ENCODE measurements around the gene LAPTM5. TPM values are rescaled to one million over a fixed set of nuclear protein-coding genes. Genes with fewer than 3 reads are reported as not detected.
A peak's percentile ranks its signal among the peaks of the same experiment; 100 is the strongest.
"Not testable (repeated sequence)": the region's sequence is repeated elsewhere in the genome, so short reads cannot be mapped to it uniquely, and the experiment has no call there.

The LAPTM5 gene
- total and polyA plus RNA-seq, 10 donors, result 419 to 747 (median 577) TPM

- Histone ChIP-seq H3K4me1 (peaks cover 0 to 33% (median 5%) of the 10 kb centered on the region in 6 donors), H3K27me3 (replicated peaks in 1 of 7) (no peaks in the 10 kb centered on the region), H3K9me3 (no peaks in the 10 kb centered on the region), H3K4me3 (no peak overlapping the region), H3K27ac (no peak overlapping the region), H3K36me3 (no peaks in the 10 kb centered on the region)
- no peak for TF ChIP-seq POLR2AphosphoS5 (IDR thresholded peaks at IDR 0.05)
- intact Hi-C loops (cut with DNase I; ENCODE audit: low total_unique reads), result no loop called here
- WGBS, 5 donors, result 80 to 93% (median 88%) methylated on average over 6 of the region's 6 CpGs
- no peak for DNase-seq
These were observed 13.4 kb upstream of the LAPTM5 start for GRCh38 chr1:30771005-30771404.

GRCh38 chr1:30770150-30770549, 12.6 kb upstream of the LAPTM5 start:
- Histone ChIP-seq H3K27me3 (replicated peaks in 1 of 7) (no peaks in the 10 kb centered on the region), H3K36me3 (no peaks in the 10 kb centered on the region), H3K27ac (no peak overlapping the region), H3K9me3 (no peaks in the 10 kb centered on the region), H3K4me1 (peaks cover 0 to 42% (median 5%) of the 10 kb centered on the region in 6 donors), H3K4me3 (no peak overlapping the region)
- DNase-seq, result peak; percentile 38
- intact Hi-C loops (cut with DNase I; ENCODE audit: low total_unique reads), result no loop called here
- no peak for TF ChIP-seq POLR2AphosphoS5 (IDR thresholded peaks at IDR 0.05)
- no peak for TF ChIP-seq CTCF (IDR thresholded peaks at IDR 0.05 in 8 of 11, conservative IDR thresholded peaks at IDR 0.05 in 3 of 11)
- TF ChIP-seq POLR2A (IDR thresholded peaks at IDR 0.05), result no peak
- WGBS, 5 donors, result 88 to 95% (median 94%) methylated on average over 7 to 10 of the region's 10 CpGs

- no peaks in the 10 kb centered on the region for H3K9me3 ChIP-seq
- H3K36me3 ChIP-seq, result no peaks in the 10 kb centered on the region
- intact Hi-C loops (cut with DNase I; ENCODE audit: low total_unique reads), result no loop called here
- 55 to 67% (median 60%) methylated on average over 17 to 20 of the region's 20 CpGs for WGBS, 5 donors
- no peak for TF ChIP-seq POLR2A (IDR thresholded peaks at IDR 0.05)
- TF ChIP-seq POLR2AphosphoS5 (IDR thresholded peaks at IDR 0.05), result peak; percentile 68 to 89 (median 80)
- H3K4me1 ChIP-seq, result peaks cover 0 to 37% (median 5%) of the 10 kb centered on the region in 6 donors
- H3K27me3 ChIP-seq (replicated peaks in 1 of 7), result no peaks in the 10 kb centered on the region
- H3K27ac ChIP-seq, result peak overlapping the region in 2 of 8 donors; percentile 5 to 46
- no peak overlapping the region for H3K4me3 ChIP-seq
- DNase-seq, result peak; percentile 79
These were observed 11.5 kb upstream of the LAPTM5 start for GRCh38 chr1:30768830-30769718.

- Histone ChIP-seq H3K9me3 (no peaks in the 10 kb centered on the region), H3K36me3 (no peaks in the 10 kb centered on the region), H3K27ac (peak overlapping the region in 2 of 8 donors; percentile 5 to 46), H3K27me3 (replicated peaks in 1 of 7) (no peaks in the 10 kb centered on the region), H3K4me3 (no peak overlapping the region), H3K4me1 (peaks cover 0 to 43% (median 10%) of the 10 kb centered on the region in 6 donors)
- intact Hi-C loops (cut with DNase I; ENCODE audit: low total_unique reads), result no loop called here
- no peak for TF ChIP-seq CTCF (IDR thresholded peaks at IDR 0.05 in 8 of 11, conservative IDR thresholded peaks at IDR 0.05 in 3 of 11)
- TF ChIP-seq POLR2A (IDR thresholded peaks at IDR 0.05), result no peak
- no peak for TF ChIP-seq POLR2AphosphoS5 (IDR thresholded peaks at IDR 0.05)
- 75 to 84% (median 77%) methylated on average over 9 of the region's 9 CpGs for WGBS, 5 donors
- peak; percentile 68 for DNase-seq
These were observed 10.7 kb upstream of the LAPTM5 start for GRCh38 chr1:30768159-30768829.

GRCh38 chr1:30766948-30767347, 9.4 kb upstream of the LAPTM5 start:
- H3K4me1 ChIP-seq, result peaks cover 7 to 56% (median 23%) of the 10 kb centered on the region in 6 donors
- H3K9me3 ChIP-seq; H3K27me3 ChIP-seq (replicated peaks in 1 of 7); H3K4me3 ChIP-seq; H3K27ac ChIP-seq; H3K36me3 ChIP-seq; intact Hi-C loops (cut with DNase I; ENCODE audit: low total_unique reads); DNase-seq: not testable (repeated sequence)
- 94 to 98% (median 96%) methylated on average over 8 of the region's 8 CpGs for WGBS, 5 donors

Data from spleen (tissue), 11 donors.